Body of pancreas (tissue), 4 donors: ENCODE measurements around the gene PTPRZ1. TPM values are rescaled to one million over a fixed set of nuclear protein-coding genes. Genes with fewer than 3 reads are reported as not detected.

Experiments used
- ATAC-seq: fragments of 150-250 bp; one replicate; pipeline ENCODE4 v1.9.1; 2016
- DNase-seq, 4 donors: peaks; one replicate each; pipeline ENCODE4 v3.0.0-alpha.2; 2019
- H3K27ac ChIP-seq, 4 donors: fragments of 200-600 bp; sonication (generic); 1 replicate in 3 of 4; 2 replicates in 1 of 4; pipeline versions ENCODE4 v1.5.1 to v1.6.1; 2016 to 2019; ENCODE audit warnings: mild to moderate bottlenecking in 1 of 4, mixed read lengths in 1 of 4, moderate library complexity in 1 of 4
- H3K27me3 ChIP-seq, 2 donors: fragments of 200-600 bp; sonication (generic); one replicate each; pipeline ENCODE4 v1.6.0; 2016; ENCODE audit warnings: mild to moderate bottlenecking in 1 of 2
- H3K36me3 ChIP-seq, 2 donors: fragments of 200-600 bp; sonication (generic); replicated peaks in 1 of 2; 2 replicates each; pipeline ENCODE4 v1.5.1; 2016; ENCODE audit warnings: low read depth in 2 of 2; ENCODE audit not compliant: insufficient read depth in 1 of 2
- H3K4me1 ChIP-seq: fragments of 200-600 bp; sonication (generic); one replicate; pipeline ENCODE4 v1.6.0; 2016
- H3K4me3 ChIP-seq, 2 donors: fragments of 200-600 bp; sonication (generic); 1 replicate in 1 of 2; 2 replicates in 1 of 2; pipeline ENCODE4 v1.5.1; 2016 to 2019
- H3K9me3 ChIP-seq, 3 donors: fragments of 200-600 bp; sonication (generic); 1 replicate in 2 of 3; 2 replicates in 1 of 3; pipeline ENCODE4 v1.5.1; 2016
- CTCF ChIP-seq, 7 experiments: fragments of 450-650 bp in 4 of 7; fragments of 200-600 bp in 3 of 7; sonication (generic) in 3 of 7; IDR thresholded peaks; one replicate each; pipeline ENCODE4 v1.5.1; 2016 to 2019; ENCODE audit warnings: antibody characterized with exemption in 7 of 7
- POLR2A ChIP-seq, 3 donors: fragments of 450-650 bp; IDR thresholded peaks; one replicate each; pipeline ENCODE4 v1.6.1; 2016; ENCODE audit warnings: antibody characterized with exemption in 3 of 3, mild to moderate bottlenecking in 2 of 3
- WGBS, 2 donors: methylation state at CpG; one replicate each; pipeline ENCODE4 v1.1.5; 2017; 5-methylcytosine and 5-hydroxymethylcytosine counted together
- intact Hi-C: fragments of 100-400 bp; cut with DNase I; formaldehyde crosslinking; loops from one replicate; pipeline ENCODE4 v1.15.1; 2023
- total RNA-seq, 2 donors: library from RNA; depleted of rRNA; stranded (reverse); fragments of >200 nt; gene quantifications; one replicate each; pipeline ENCODE4 v1.1.0, GENCODE V29; 2016

The PTPRZ1 gene
- total RNA-seq, 2 donors from 2014 or later, result 1.6 to 18.5 TPM

GRCh38 chr7:121876656-121877500 lies 3.9 kb downstream of the PTPRZ1 start:
- Histone ChIP-seq H3K4me3 (no peak overlapping the region), H3K4me1 (peaks cover 10% of the 10 kb centered on the region), H3K9me3 (no peaks in the 10 kb centered on the region), H3K27me3 (no peaks in the 10 kb centered on the region), H3K27ac (no peak overlapping the region), H3K36me3 (no peaks in the 10 kb centered on the region)
- DNase-seq (no peak), ATAC-seq (no peak)
- intact Hi-C loops, result no loop called here
- TF ChIP-seq POLR2A (IDR thresholded peaks at IDR 0.05) (no peak), CTCF (IDR thresholded peaks at IDR 0.05) (no peak)
- 82 to 85% methylated on average over 5 of the region's 5 CpGs for WGBS, 2 donors

GRCh38 chr7:121878918-121879464 lies 6.0 kb downstream of the PTPRZ1 start:
- TF ChIP-seq CTCF (IDR thresholded peaks at IDR 0.05) (no peak), POLR2A (IDR thresholded peaks at IDR 0.05) (no peak)
- Histone ChIP-seq H3K27ac (no peak overlapping the region), H3K27me3 (no peaks in the 10 kb centered on the region), H3K4me3 (no peak overlapping the region), H3K36me3 (no peaks in the 10 kb centered on the region), H3K9me3 (no peaks in the 10 kb centered on the region), H3K4me1 (peaks cover 4% of the 10 kb centered on the region)
- no peak for DNase-seq
- intact Hi-C loops, result no loop called here
- WGBS, 2 donors, result 68 to 80% methylated on average over 5 of the region's 5 CpGs
- no peak for ATAC-seq

- TF ChIP-seq POLR2A (IDR thresholded peaks at IDR 0.05), result no peak
- no peak for TF ChIP-seq CTCF (IDR thresholded peaks at IDR 0.05)
- Histone ChIP-seq H3K27me3 (no peaks in the 10 kb centered on the region), H3K9me3 (no peaks in the 10 kb centered on the region), H3K36me3 (no peaks in the 10 kb centered on the region), H3K4me1 (no peaks in the 10 kb centered on the region), H3K27ac (no peak overlapping the region), H3K4me3 (no peak overlapping the region)
- DNase-seq, result no peak
- no peak for ATAC-seq
- WGBS, 2 donors, result 32 to 35% methylated on average over 1 of the region's 1 CpG
- intact Hi-C loops, result no loop called here
Measured at GRCh38 chr7:121879544-121879943, 6.6 kb downstream of the PTPRZ1 start.

GRCh38 chr7:121882731-121883130 lies 9.8 kb downstream of the PTPRZ1 start:
- no peak for TF ChIP-seq POLR2A (IDR thresholded peaks at IDR 0.05)
- no peak for TF ChIP-seq CTCF (IDR thresholded peaks at IDR 0.05)
- 66 to 68% methylated on average over 2 of the region's 2 CpGs for WGBS, 2 donors
- ATAC-seq, result no peak

More at GRCh38 chr7:121882731-121883130, 9.8 kb downstream of the PTPRZ1 start:
- Histone ChIP-seq H3K4me3 (no peak overlapping the region), H3K4me1 (no peaks in the 10 kb centered on the region), H3K27me3 (no peaks in the 10 kb centered on the region), H3K9me3 (no peaks in the 10 kb centered on the region), H3K36me3 (no peaks in the 10 kb centered on the region), H3K27ac (no peak overlapping the region)
- DNase-seq, result no peak
- intact Hi-C loops, result no loop called here
